Measurements from ENCODE around the gene MLST8. TPM values are rescaled to one million over a fixed set of nuclear protein-coding genes. Genes with fewer than 3 reads are reported as not detected.

The MLST8 gene, protein sequence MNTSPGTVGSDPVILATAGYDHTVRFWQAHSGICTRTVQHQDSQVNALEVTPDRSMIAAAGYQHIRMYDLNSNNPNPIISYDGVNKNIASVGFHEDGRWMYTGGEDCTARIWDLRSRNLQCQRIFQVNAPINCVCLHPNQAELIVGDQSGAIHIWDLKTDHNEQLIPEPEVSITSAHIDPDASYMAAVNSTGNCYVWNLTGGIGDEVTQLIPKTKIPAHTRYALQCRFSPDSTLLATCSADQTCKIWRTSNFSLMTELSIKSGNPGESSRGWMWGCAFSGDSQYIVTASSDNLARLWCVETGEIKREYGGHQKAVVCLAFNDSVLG
- total RNA-seq = 38.4 and 39.4 TPM in 2 replicates

DNA sequence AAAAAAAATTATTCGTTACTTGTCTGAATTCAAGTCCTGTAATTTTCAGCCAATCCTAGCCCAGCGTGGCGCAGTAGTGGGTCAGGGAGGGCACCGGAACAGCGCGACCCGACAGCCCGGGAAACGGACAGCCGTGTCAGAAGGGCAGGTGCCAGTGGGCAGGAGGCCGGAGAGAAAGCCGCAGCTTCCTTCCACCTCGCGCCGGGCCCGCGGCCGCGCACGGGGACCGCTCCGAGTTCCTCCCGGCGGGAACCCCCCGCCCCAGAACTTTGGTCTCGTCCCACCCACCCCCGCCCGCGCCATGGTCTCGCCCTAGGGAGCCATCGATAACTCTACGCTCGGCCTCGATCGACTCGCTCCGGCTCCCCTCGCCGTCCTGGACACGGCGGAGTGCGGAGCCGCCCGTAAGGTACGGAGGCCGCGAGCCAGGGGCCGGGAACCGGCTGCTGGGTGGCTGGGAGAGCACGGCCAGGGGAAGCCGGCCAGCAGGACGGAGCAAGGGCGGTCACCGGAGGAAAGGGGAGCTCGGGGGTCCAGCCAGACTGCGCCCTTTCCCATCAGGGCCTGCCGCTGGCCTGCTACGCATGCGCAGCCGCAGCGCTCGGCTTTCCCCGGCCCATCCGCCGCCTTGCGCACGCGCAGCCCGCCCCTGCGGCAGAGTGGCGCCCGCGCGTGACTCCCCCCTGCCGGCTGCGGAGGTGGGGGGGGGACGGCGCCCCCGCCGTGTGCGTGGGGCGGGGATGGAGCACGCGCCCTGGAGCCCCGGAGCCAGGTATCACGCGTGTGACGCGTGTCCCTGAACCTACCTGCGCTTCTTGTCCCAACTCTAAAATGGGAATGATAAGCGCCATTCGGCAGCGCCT, at the start of gene MLST8:
MLST8 (plus strand) TSS at position 351 of the 863 bp plus-strand sequence. CDS start 632 bp downstream, outside the sequence.
- intact Hi-C loops (cut with micrococcal nuclease) = loop anchor here (5.0 kb wide), 1 partner anchor 48 kb away; the partner anchor contains the start of gene TRAF7

DNA sequence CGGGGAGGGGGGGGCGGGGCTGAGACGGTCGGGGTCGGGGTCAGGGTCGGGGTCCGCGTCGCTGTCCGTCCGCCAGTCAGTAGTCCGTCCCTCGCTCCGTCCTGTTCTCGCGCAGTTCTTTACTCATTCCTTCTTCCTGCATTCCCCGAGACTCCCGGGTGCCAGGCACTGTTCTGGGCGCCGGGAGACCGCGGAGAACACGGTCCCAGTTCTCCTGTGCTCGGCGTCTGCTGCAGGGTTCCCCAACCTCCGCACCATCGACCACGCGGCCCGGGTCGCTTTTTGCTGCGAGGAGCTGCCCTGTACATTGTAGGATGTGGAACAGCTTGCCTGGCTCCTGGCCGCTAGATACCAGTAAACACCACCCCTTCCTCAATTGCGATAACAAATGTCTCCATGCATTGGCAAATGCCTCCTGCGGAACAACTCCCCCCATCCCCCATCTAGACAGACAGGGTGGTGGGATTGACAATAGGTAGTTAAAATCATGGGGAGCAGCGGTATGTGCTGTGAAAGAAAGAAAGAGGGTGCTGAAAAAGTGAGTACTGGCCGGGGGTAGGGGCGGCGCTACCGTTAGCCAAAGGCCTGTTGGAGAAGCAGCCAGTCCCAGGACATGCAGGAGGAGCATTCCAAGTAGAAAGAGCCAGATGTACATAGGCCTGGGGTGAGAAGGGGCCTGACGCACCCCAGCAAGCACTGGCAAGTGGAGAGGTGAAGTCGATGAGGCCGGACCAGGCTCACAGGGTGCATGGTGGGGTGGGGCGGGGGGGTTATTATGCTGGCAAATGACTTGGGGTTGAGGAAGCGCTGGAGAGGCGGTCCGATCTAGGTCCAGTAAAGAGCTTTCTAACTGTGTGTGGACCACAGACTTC, 49.0 kb upstream of the MLST8 start:
- intact Hi-C loops (cut with micrococcal nuclease) = loop anchor here (1.0 to 5.0 kb wide), 4 partner anchors 20 to 146 kb away; partner anchors contain the start of genes MLST8, NTHL1 and TSC2

DNA sequence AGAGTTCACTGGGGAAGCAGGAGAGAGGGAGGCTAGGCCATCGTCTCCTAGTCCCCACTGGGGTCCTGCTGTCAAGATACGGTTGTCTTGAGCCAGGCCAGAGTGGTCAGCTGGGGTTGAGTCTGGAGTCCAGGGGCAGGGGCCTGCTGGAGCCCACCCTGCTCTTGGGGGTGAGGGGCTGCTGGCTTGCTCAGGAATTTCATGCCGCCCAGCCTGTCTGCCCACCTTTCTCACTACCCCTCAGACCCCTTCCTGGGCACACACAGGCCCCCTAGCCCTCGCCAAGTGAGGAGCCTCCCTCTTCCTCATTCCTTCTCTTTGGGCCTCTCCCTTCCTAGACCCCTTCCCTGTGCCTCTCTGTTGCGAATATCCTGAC, 48.4 kb upstream of the MLST8 start:
- intact Hi-C loops (cut with micrococcal nuclease) = loop anchor here (5.0 kb wide), 1 partner anchor 50 kb away; the partner anchor contains the start of gene MLST8

DNA sequence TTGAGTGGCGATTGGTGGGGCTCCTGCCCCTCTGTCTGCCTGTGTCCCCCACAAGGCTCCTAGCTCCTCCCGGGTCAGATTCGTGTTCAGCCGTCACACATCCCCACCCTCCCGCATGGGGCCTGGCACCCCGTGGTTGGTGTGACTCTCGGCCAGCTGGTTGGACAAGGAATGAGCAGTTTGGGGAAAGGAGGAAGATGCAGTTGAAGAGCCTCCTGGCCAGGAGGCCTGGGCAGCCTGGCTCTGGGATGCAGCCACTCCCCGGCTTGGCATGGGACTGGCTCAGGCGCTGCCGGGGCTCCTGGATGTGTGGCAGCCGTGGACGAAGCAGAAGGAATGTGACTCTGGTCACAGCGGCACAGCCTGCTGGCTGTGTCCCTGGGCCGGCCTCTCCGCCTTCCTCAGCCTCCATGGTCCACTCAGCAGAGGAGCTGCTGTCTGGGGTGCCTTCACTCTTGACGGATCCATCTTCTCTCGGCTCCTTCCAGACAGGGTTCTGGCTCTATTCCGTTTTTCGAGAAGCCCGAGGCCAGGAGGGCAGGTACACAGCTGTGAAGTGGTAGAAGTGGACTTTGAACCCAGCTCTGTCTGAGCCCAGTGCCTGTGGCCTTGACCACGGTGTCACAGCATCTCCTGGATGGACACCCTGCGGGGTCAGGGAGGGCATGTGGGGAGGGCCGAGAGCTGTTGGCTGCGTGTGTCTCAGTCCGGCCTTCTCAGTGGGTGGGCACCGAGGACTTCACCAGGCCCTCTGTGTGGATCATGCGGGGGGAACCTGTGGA, 47.6 kb upstream of the MLST8 start:
- intact Hi-C loops (cut with micrococcal nuclease) = loop anchor here (5.0 kb wide), 1 partner anchor 50 kb away; the partner anchor contains the start of gene MLST8

DNA sequence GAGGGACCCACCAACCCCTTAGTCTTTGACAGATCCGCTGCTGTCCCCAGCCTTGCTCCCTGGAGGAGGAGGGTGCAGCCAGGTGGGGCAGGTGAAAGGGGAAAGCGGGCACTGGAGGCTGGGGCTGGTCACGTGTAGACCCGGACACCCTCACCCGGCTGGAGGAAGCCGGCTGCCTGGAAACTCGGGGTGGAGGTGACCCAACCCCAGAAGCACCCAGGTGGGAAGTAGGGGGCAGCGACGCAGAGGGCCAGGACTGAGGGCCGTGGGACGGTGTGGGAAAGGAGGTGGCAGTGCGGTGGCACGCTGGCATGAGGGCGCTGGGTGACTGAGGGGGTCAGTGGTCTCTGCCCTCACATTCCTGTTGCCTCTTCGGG, 47.0 kb upstream of the MLST8 start:
- intact Hi-C loops (cut with micrococcal nuclease) = loop anchor here (5.0 kb wide), 1 partner anchor 49 kb away; the partner anchor contains the start of gene MLST8

DNA sequence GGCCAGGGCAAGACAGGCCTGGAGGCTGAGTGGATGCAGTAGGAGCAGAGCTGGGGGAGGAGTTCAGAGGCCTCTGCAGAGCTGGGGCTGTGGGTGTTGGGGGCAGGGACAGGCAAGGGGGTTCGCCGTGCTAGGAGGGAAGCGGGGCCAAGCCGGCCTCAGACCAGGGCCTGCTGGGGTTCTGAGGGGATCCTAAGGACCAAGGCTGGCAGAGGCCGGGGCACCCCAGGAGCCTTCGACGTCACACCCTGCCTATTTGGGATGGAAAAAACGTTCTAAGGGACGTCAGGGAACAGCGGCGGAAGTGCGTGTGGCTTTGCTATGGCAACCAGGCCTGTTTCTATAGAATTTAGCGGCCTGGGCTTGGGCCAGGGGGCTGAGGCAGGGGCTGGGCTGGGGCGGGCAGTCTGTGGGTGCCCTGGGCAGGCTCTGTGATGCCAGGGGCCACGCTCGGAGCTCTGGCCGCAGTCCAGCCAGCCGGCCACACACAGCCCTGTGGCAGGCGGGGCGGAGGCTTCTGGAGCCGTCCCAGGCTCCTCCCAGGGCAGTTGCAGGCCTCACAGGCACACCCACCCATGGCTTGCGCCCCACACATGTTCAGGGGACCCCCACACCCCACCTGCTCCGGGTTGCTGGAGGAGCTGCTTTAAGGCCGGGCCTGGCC, 45.9 kb upstream of the MLST8 start:
- intact Hi-C loops (cut with micrococcal nuclease) = loop anchor here (5.0 kb wide), 1 partner anchor 48 kb away; the partner anchor contains the start of gene MLST8

DNA sequence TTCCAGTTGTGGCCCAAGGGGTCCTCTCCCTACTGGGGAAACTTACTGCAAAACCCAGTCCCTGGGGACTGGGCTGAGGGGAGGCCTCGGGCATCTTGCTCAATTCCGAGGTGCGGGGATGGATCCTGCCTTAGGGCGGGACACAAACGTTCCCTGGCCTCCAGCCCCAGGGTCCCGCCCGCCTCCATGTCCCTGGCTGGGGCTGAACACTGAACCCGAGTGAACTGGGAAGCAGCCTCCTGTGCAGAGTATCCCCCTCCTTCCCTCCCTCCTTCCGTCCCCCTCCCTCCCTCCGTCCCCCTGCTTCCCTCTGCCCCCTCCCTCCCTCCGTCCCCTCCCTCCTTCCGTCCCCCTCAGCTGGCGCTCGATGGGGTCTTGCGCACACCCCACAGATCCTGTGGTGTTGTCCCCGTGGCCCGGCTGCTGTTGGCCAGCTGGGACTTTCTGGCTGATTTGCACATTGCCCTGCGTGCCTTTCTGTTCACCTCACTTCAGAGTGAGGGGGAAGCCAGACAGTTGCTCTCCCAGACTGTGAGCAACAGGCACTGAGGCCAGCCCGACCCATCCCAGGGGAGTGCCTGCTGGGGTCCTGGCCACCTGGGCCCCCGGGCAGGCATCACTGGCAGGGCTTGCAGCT, 44.2 kb upstream of the MLST8 start:
- intact Hi-C loops (cut with micrococcal nuclease) = no loop called here

DNA sequence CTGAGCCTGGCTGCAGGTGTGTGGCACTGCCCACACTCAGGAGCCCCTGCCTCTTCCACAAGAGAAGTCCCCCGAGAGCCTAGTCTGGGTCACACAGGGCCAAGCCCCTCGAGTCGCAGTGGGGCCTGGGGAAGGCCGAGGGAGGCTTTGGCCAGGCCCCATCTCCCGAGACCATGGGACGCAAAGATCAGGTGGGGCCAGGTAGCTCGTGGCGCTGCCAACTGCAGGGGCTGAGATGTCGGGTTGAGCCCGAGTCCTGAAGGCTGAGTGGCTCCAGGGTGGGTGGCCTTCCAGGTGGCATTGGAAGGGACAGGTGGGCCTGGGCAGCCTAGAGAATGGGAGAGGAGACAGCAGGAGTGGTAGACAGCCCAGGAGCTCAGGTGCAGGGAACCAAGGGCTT, 43.3 kb upstream of the MLST8 start:
- intact Hi-C loops (cut with micrococcal nuclease) = no loop called here

DNA sequence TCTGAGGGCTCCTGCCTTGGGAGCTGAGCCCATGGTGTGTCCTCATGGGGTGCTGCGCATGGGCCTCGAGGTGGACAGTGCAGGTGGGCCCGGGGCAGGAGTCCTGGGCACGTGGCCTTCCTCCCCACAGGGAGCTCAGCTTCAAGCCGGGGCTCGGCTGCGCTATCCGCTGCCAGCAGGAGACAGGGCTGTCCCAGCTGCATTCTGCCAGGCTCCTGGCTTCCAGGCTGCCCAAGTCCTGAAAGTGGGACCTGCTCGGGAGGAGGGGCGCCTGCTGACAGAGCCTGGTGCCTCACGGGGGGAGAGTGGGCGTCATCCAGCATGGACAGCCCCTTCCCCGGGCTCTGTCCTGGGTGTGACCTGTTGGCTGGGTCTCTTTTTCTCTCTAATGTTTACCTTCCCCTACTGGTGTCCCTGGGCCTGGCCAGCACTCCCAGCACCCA, 42.6 kb upstream of the MLST8 start:
- intact Hi-C loops (cut with micrococcal nuclease) = no loop called here

DNA sequence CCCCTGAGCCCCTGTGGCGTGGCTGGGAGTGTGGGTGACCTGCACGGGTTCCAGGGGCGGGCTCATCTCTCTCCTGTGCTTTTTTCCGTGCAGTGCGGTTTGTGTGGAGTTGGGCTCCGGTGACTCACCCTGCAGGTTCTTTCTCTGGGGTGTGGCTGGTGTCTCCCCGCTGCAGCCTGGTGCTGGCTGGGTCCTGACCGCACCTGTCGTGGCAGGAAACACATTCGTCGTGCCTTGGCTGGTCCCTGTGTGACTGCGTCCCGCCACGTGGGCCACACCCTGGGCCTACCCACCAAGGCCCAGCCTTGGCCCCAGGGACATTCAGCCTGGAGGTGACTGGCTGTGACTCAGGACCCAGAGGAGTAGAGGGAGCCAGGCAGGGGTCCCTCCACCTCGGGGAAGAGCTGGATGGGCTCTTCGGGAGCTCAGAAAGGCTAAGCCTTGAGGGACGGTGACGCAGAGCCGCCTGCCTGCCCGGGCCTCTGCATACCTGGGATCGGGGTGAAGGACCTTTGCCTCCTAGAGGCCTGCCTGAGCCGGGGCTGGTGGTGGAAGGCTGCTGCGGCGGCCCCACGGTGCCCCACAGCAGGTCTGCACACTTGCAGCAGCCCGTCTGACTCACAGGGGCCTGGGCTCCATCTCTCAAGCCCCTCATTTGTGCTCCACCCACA, 41.9 kb upstream of the MLST8 start:
- intact Hi-C loops (cut with micrococcal nuclease) = no loop called here

DNA sequence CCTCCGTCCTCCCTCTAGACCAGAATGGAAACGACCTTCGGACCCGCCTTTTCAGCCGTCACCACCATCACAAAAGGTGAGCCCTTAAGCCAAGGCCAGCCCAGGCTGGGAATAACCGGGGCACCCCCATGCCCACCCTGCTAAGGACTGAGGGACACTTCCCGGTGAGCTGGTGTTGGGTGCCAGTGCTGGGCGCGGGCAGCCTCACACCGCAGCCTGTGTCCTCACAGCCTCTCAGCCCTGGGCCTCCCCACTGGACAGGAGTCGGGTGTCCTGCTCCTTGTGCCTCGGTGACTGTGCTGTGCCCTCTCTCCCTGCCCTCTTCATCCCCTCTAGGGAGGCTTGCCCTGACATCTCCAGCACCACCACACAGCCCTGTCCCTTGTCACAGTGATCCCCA, 39.4 kb upstream of the MLST8 start:
- intact Hi-C loops (cut with micrococcal nuclease) = no loop called here

DNA sequence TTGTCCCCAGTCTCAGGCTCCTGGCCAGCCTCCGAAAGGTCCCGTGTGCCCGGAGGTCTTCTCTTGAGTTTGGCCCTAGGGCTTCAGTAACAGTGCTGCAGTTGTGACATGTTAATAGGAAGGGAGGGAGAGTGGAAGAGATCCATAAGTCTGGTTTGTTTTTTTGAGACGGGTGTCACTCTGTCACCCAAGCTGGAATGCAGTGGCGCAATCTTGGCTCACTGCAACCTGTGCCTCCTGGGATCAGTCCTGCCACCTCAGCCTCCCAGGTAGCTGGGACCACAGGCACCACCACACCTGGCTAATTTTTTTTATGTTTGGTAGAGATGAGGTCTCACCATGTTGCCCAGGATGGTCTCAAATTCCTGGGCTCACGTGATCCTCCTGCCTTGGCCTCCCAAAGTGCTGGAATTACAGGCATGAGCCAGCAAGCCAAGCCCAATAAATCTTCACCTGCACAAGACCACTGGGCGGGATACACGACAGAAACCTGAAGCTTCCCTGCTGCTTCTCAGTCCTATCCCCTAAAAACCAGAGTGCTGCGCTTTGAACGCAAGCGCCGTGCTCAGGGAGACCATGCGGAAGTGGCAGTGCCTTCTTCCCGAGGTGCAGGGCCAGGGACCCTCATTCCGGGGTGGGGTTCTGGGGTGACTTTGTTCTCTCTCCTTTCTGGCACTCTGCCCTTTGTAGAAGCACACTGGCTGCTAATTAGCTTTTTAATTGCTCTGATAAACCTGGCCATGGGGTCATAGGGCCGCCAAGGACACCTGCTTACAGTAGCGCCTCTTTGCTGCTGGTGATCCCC, 38.8 kb upstream of the MLST8 start:
- intact Hi-C loops (cut with micrococcal nuclease) = no loop called here

DNA sequence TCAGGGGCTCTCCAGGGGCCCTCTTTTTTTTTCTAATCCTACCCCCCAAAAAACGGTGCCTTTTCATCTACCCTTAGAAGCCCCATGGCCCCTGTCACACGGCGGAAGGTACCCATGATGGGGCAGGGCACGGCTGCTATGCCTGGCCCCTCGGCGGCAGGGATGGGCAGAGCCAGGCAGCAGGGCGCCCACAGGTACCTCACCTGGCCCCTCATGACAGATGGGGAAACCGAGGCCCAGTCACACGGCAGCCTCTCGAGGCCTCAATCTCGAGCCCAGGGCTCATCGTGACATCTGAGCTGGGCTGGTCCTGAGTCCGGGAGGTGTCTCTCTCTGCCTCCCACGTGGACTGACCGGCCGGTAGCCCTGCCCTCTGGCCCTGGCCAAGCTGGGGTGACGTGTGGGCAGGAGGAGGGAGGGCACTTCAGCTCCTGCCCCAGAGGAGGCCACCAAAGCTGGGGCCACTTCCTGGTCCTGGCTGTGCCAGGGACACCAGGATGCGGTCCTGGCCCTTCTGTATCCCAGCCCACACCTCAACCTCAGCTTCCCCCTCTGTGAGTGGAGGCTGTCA, 38.1 kb upstream of the MLST8 start:
- intact Hi-C loops (cut with micrococcal nuclease) = no loop called here

DNA sequence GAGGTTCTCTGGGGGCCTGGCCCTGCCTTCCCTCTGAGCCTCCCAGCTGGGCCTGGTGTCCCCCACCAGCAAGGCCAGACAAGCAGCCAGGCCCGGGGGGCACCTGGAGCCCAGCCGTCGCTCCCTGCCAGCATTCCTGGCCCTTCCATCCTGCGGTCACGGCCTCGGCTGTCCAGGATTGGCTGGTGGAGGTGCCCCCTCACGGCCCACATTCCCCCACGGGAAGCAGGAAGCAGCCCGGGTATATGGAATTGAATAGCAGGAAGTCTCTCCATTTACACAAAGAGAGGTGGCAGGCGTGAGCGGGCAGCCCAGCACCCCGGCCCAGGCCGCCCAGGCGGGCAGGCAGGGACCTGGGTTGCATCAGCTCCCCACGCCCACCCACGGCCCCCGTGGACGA, 35.2 kb upstream of the MLST8 start:
- intact Hi-C loops (cut with micrococcal nuclease) = no loop called here

DNA sequence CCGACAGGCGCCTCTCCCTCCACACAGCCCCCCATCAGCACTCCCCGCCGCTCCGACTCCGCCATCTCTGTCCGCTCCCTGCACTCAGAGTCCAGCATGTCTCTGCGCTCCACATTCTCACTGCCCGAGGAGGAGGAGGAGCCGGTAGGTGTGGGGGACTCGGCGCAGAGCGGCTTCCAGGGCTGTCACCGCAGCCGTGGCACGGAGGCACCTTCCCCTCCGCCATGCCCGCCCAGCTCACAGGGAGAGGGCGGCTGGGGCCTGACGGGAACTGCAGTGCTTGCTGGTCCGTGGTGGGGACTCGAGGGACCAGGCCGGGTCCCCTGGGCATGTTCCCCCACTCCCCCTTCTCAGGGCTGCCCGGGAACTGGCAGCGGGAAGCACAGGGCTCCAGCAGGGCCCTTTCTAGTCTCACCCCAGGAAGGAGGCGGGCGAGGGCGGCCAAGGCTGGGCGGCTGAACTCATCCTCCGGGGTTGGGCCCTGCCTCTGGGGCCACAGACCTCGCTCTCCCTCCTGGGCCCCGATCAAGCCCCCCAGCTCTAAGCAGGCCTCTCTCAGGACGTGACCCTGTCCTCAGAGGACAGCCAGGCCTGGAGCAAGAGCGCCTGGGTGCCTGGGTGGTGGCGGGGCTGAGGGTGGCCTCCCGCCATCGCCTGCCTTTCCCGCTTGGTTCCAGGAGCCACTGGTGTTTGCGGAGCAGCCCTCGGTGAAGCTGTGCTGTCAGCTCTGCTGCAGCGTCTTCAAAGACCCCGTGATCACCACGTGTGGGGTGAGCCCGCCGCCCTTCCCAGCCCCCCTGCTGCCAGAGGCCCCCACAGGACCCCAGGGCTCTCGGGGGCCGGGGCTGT, 34.4 kb upstream of the MLST8 start:
- intact Hi-C loops (cut with micrococcal nuclease) = no loop called here

DNA sequence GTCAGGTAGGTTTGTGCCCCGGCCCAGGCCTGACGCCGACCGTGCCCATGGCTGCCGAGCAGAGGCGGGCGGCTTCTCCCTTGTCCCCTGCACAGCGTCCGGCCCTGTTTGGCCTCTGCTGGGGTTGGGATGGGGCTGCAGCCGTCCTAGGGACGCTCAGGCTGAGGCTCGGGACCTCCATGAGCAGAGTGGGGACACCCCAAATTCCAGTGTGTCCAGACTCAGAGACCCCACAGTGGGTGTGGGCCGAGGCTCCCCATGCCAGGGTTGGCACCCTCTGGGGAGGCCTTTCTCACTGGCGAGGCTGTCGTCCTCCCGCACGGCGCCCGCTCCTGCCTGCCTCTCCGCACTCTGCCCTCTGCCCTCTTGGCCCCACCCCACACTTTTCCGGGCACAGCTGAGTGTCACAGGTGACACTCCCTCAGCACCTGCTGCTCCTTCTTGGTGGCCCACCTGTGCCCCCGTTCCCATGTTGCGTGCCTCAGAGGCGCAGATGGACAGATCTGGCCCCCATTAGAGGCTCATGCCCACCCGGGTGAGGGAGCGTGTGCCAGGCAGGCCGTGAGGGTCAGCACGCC, 33.6 kb upstream of the MLST8 start:
- intact Hi-C loops (cut with micrococcal nuclease) = no loop called here

Data from T-helper 2 cell treated with Interferon-gamma antibody and Interleukin-4, amounts not matched to agents 100 ng/mL and 5 ng/mL, for 36 hours (primary cell).